A549 treated with CpdA at 1 μM for 4 hours (cell line): ENCODE data around the gene NYAP2. TPM values are rescaled to one million over a fixed set of nuclear protein-coding genes. Genes with fewer than 3 reads are reported as not detected.

Experiments
- total RNA-seq: library from RNA; stranded (reverse); fragments of 200-300 nt; extraction: Qiagen RNA extraction; gene quantifications from 5 replicates; pipeline ENCODE4 v1.2.3, GENCODE V29; 2022; ENCODE audit warnings: low read depth

Gene NYAP2
- total RNA-seq = 0.02 TPM in 1 of 5 replicates, not detected in the others

DNA sequence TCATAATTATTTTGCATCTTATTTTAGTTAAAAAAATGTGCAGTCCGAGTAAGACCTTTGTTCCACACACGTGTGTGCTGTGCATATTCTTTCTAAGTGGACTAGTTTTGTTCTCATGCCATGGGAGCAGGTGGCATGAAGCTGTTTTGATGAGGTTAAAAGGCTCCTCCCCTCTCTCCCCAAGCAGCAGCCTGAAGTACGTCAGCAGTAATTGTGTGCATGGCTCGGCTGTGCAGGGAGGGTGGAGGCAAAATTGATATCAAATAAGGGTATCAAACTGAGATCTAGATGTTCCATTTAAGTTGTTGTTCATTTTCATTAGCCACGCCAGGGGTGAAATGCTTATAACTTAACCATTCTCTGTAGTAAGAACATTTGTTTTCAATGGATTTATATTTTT is at the start of gene NYAP2:
NYAP2 (plus strand) TSS at position 207 of the 400 bp plus-strand sequence. CDS start 9,171 bp downstream, outside the sequence.

